H9 (cell line): ENCODE measurements around the gene COA8. TPM values are rescaled to one million over a fixed set of nuclear protein-coding genes. Genes with fewer than 3 reads are reported as not detected.
A peak's percentile ranks its signal among the peaks of the same experiment; 100 is the strongest.

Experiments used
- DNase-seq: peaks from one replicate; pipeline ENCODE4 v3.0.0-alpha.2; 2017
- H2AFZ ChIP-seq: one replicate; pipeline ENCODE4 v1.6.1; 2013; ENCODE audit warnings: mild to moderate bottlenecking, low read length, control low read depth, moderate library complexity
- H2AK5ac ChIP-seq: 2 replicates; pipeline ENCODE4 v1.6.1; 2013; ENCODE audit warnings: low read length, control low read depth, mixed read lengths; ENCODE audit not compliant: insufficient read length
- H2BK120ac ChIP-seq: one replicate; pipeline ENCODE4 v1.6.1; 2013; ENCODE audit warnings: low read depth, mild to moderate bottlenecking, low read length, control low read depth, inconsistent platforms; ENCODE audit not compliant: poor library complexity, severe bottlenecking
- H2BK12ac ChIP-seq: 2 replicates; pipeline ENCODE4 v1.6.1; 2013; ENCODE audit warnings: low read length, control low read depth, mixed read lengths, low read depth; ENCODE audit not compliant: insufficient read length
- H2BK15ac ChIP-seq: 2 replicates; pipeline ENCODE4 v1.6.1; 2013; ENCODE audit warnings: low read depth, low read length, control low read depth
- H2BK20ac ChIP-seq: one replicate; pipeline ENCODE4 v1.6.1; 2013; ENCODE audit warnings: low read depth, mild to moderate bottlenecking, low read length, control low read depth, inconsistent platforms; ENCODE audit not compliant: poor library complexity, severe bottlenecking
- H2BK5ac ChIP-seq: 2 replicates; pipeline ENCODE4 v1.6.1; 2013; ENCODE audit warnings: low read length, control low read depth, mixed read lengths; ENCODE audit not compliant: insufficient read length
- H3K14ac ChIP-seq: 2 replicates; pipeline ENCODE4 v1.6.1; 2013; ENCODE audit warnings: low read length, control low read depth; ENCODE audit not compliant: insufficient read depth
- H3K18ac ChIP-seq: 2 replicates; pipeline ENCODE4 v1.6.1; 2013; ENCODE audit warnings: low read depth, mild to moderate bottlenecking, mixed read lengths, low read length, control low read depth; ENCODE audit not compliant: insufficient read length
- H3K23ac ChIP-seq: 2 replicates; pipeline ENCODE4 v1.6.1; 2013; ENCODE audit warnings: low read length, control low read depth, mixed read lengths, low read depth; ENCODE audit not compliant: insufficient read length
- H3K23me2 ChIP-seq: 2 replicates; pipeline ENCODE4 v1.6.1; 2013; ENCODE audit warnings: low read depth, mild to moderate bottlenecking, mixed read lengths, low read length, control low read depth; ENCODE audit not compliant: insufficient read length, poor library complexity, severe bottlenecking
- H3K27ac ChIP-seq: 2 replicates; pipeline ENCODE4 v1.5.1; 2013; ENCODE audit warnings: low read length, control low read depth, mixed read lengths, low read depth; ENCODE audit not compliant: insufficient read length
- H3K27me3 ChIP-seq: 2 replicates; pipeline ENCODE4 v1.6.1; 2013; ENCODE audit warnings: low read length, control low read depth, inconsistent platforms; ENCODE audit not compliant: insufficient read depth
- H3K4ac ChIP-seq: 2 replicates; pipeline ENCODE4 v1.6.1; 2013; ENCODE audit warnings: low read depth, mild to moderate bottlenecking, control low read depth, inconsistent platforms, low read length, moderate library complexity
- H3K4me1 ChIP-seq: 2 replicates; pipeline ENCODE4 v1.6.1; 2013; ENCODE audit warnings: low read length, control low read depth, inconsistent platforms; ENCODE audit not compliant: insufficient read depth
- H3K4me2 ChIP-seq: 2 replicates; pipeline ENCODE4 v1.6.1; 2013; ENCODE audit warnings: low read length, control low read depth, mixed read lengths; ENCODE audit not compliant: insufficient read length, insufficient read depth
- H3K56ac ChIP-seq: 2 replicates; pipeline ENCODE4 v1.6.1; 2013; ENCODE audit warnings: low read depth, mild to moderate bottlenecking, mixed read lengths, low read length, control low read depth; ENCODE audit not compliant: insufficient read length
- H3K79me1 ChIP-seq: 2 replicates; pipeline ENCODE4 v1.6.1; 2013; ENCODE audit warnings: low read depth, mild to moderate bottlenecking, moderate library complexity, low read length, control low read depth, inconsistent platforms; ENCODE audit not compliant: insufficient read depth, poor library complexity, severe bottlenecking
- H3K79me2 ChIP-seq: 2 replicates; pipeline ENCODE4 v1.6.1; 2013; ENCODE audit warnings: low read length, control low read depth, inconsistent platforms; ENCODE audit not compliant: insufficient read depth
- H3K9ac ChIP-seq: 2 replicates; pipeline ENCODE4 v1.6.1; 2013; ENCODE audit warnings: low read length, control low read depth, mixed read lengths; ENCODE audit not compliant: insufficient read length; ENCODE audit errors: extremely low read depth
- H3K9me3 ChIP-seq: one replicate; pipeline ENCODE4 v1.6.1; 2013; ENCODE audit warnings: low read depth, low read length, inconsistent platforms; ENCODE audit not compliant: control insufficient read depth
- H3T11ph ChIP-seq: one replicate; pipeline ENCODE4 v1.6.1; 2013; ENCODE audit warnings: mild to moderate bottlenecking, low read length, control low read depth, inconsistent platforms
- H4K20me1 ChIP-seq: one replicate; pipeline ENCODE4 v1.6.1; 2013; ENCODE audit not compliant: control insufficient read depth, insufficient read length, insufficient read depth
- H4K5ac ChIP-seq: 2 replicates; pipeline ENCODE4 v1.6.1; 2013; ENCODE audit warnings: low read depth, mild to moderate bottlenecking, mixed read lengths, low read length, control low read depth; ENCODE audit not compliant: insufficient read length
- H4K8ac ChIP-seq: replicated peaks from 2 replicates; pipeline ENCODE4 v1.6.1; 2013; ENCODE audit warnings: low read length, control low read depth, mixed read lengths, low read depth; ENCODE audit not compliant: insufficient read length
- H4K91ac ChIP-seq: 2 replicates; pipeline ENCODE4 v1.6.1; 2013; ENCODE audit warnings: low read depth, mild to moderate bottlenecking, moderate library complexity, mixed read lengths, low read length, control low read depth; ENCODE audit not compliant: insufficient read length
- H3K27ac Mint-ChIP-seq, 3 experiments: 2 replicates in 2 of 3; 3 replicates in 1 of 3; pipeline ENCODE4 v1.8.0; 2020 to 2021; ENCODE audit warnings: mixed read lengths in 3 of 3, mild to moderate bottlenecking in 1 of 3, moderate library complexity in 1 of 3
- H3K27me3 Mint-ChIP-seq: 2 replicates; pipeline ENCODE4 v1.8.0; 2021; ENCODE audit warnings: low read depth, mild to moderate bottlenecking, moderate library complexity, mixed read lengths
- H3K36me3 Mint-ChIP-seq, 3 experiments: 2 replicates in 2 of 3; 3 replicates in 1 of 3; pipeline ENCODE4 v1.8.0; 2020 to 2021; ENCODE audit warnings: low read depth in 3 of 3, mixed read lengths in 3 of 3; ENCODE audit not compliant: insufficient read depth in 1 of 3
- H3K4me1 Mint-ChIP-seq, 2 experiments: 2 replicates each; pipeline ENCODE4 v1.8.0; 2020; ENCODE audit warnings: mixed read lengths in 2 of 2
- H3K4me3 Mint-ChIP-seq, 2 experiments: 2 replicates in 1 of 2; 3 replicates in 1 of 2; pipeline ENCODE4 v1.8.0; 2020 to 2021; ENCODE audit warnings: mild to moderate bottlenecking in 2 of 2, mixed read lengths in 2 of 2, moderate library complexity in 1 of 2
- H3K9me3 Mint-ChIP-seq, 2 experiments: 2 replicates in 1 of 2; 3 replicates in 1 of 2; pipeline ENCODE4 v1.8.0; 2020; ENCODE audit warnings: mild to moderate bottlenecking in 2 of 2, mixed read lengths in 2 of 2, moderate library complexity in 1 of 2
- WGBS: extraction: QIAGEN DNeasy Blood & Tissue Kit; methylation state at CpG from one replicate; pipeline ENCODE4 v1.1.7; 2013; ENCODE audit warnings: missing lambda C conversion rate, low lambda C conversion rate, mixed read lengths; ENCODE audit not compliant: insufficient read length; ENCODE audit errors: extremely low coverage; 5-methylcytosine and 5-hydroxymethylcytosine counted together
- total RNA-seq: library from RNA; stranded (reverse); gene quantifications from 2 replicates; pipeline ENCODE4 v1.2.1, GENCODE V29; 2021
- TF ChIP-seq, protein P1 (sequence below): fragments of 200-600 bp; sonication (generic); conservative IDR thresholded peaks from 3 replicates; pipeline ENCODE4 v1.8.0; 2021; ENCODE audit warnings: antibody characterized with exemption, mild to moderate bottlenecking

The COA8 gene
- total RNA-seq, 1 experiment from 2014 or later = 45.5 TPM

DNA sequence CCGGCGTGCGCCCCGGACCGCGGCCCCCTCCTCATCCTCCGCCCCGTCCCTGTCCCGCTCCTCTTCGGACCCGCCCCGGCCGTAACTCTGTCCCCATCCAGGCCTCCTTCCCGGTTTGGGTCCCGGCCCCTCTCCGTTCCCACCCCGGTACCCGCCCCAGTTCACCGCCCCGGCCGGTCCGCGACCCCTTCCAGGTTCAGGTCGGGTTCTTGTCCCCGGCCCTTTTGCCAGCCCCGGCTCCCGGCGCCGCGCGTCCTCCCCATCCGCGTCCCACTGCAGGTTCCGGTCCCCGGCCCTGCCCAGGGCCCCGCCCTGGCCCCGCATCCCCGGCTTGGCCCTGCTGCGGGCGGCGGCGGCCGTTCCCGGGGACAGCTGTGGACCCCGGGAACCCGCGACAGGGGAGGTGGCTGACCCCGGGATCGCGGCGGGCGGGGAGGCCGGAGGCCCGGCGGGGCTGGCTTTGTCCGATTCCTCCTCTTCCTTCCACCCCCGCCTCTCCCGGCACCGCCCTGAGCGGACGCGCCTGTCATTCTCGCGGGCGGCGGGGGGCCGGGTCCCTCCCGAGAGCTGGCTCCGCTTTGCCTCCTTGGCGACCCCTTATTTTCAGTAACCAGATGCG is 66.9 kb downstream of the COA8 start:
- no peak overlapping the region for H3K23ac ChIP-seq
- H3K36me3 Mint-ChIP-seq = peaks cover 4 to 11% (median 7%) of the 10 kb centered on the region in 3 experiments; a peak in 4 of 7 replicates
- H4K91ac ChIP-seq = no peak overlapping the region
- no peak overlapping the region for H2BK12ac ChIP-seq
- DNase-seq = peak; percentile 51
- no peak overlapping the region for H3K4ac ChIP-seq
- H3K4me1 Mint-ChIP-seq = peaks cover 31% of the 10 kb centered on the region in 2 experiments
- H4K5ac ChIP-seq = no peak overlapping the region
- H2BK20ac ChIP-seq = no peak overlapping the region
- no peak overlapping the region for H3T11ph ChIP-seq
- peak overlapping the region; percentile 93 for H3K14ac ChIP-seq
- no peak overlapping the region for H3K56ac ChIP-seq
- H2AK5ac ChIP-seq = no peak overlapping the region
- H3K9me3 Mint-ChIP-seq = no peaks in the 10 kb centered on the region
- no peaks in the 10 kb centered on the region for H3K9me3 ChIP-seq
- no peak overlapping the region for H2BK15ac ChIP-seq
- no CpG with 5 or more reads among the region's 71 CpGs for WGBS
- no peak overlapping the region for H2BK120ac ChIP-seq
- peak overlapping the region in 2 of 3 experiments; percentile 70 to 73; a peak in 3 of 7 replicates for H3K27ac Mint-ChIP-seq
- no peaks in the 10 kb centered on the region for H3K27me3 ChIP-seq
- TF ChIP-seq, protein P1, sequence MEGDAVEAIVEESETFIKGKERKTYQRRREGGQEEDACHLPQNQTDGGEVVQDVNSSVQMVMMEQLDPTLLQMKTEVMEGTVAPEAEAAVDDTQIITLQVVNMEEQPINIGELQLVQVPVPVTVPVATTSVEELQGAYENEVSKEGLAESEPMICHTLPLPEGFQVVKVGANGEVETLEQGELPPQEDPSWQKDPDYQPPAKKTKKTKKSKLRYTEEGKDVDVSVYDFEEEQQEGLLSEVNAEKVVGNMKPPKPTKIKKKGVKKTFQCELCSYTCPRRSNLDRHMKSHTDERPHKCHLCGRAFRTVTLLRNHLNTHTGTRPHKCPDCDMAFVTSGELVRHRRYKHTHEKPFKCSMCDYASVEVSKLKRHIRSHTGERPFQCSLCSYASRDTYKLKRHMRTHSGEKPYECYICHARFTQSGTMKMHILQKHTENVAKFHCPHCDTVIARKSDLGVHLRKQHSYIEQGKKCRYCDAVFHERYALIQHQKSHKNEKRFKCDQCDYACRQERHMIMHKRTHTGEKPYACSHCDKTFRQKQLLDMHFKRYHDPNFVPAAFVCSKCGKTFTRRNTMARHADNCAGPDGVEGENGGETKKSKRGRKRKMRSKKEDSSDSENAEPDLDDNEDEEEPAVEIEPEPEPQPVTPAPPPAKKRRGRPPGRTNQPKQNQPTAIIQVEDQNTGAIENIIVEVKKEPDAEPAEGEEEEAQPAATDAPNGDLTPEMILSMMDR = no peak
- H2BK5ac ChIP-seq = no peak overlapping the region
- no peak overlapping the region for H3K18ac ChIP-seq
- H3K4me3 Mint-ChIP-seq = peak overlapping the region; percentile 88 to 94
- peak overlapping the region; percentile 84 for H3K9ac ChIP-seq
- H3K27ac ChIP-seq = no peak overlapping the region
- no peak overlapping the region for H2AFZ ChIP-seq
- peaks cover 2% of the 10 kb centered on the region; the same call in 1 of the 2 replicates for H3K4me1 ChIP-seq
- no peaks in the 10 kb centered on the region for H4K20me1 ChIP-seq
- no peak overlapping the region for H4K8ac ChIP-seq
- H3K27me3 Mint-ChIP-seq = peaks cover 8% of the 10 kb centered on the region
- H3K4me2 ChIP-seq = peak overlapping the region; percentile 84
- H3K23me2 ChIP-seq = peaks cover 8% of the 10 kb centered on the region
- peaks cover 26% of the 10 kb centered on the region; the same call in 1 of the 2 replicates for H3K79me2 ChIP-seq
- H3K79me1 ChIP-seq = no peaks in the 10 kb centered on the region
